ENCODE results near the gene RNF2.
A peak's percentile ranks its signal among the peaks of the same experiment; 100 is the strongest.

Gene RNF2

DNA sequence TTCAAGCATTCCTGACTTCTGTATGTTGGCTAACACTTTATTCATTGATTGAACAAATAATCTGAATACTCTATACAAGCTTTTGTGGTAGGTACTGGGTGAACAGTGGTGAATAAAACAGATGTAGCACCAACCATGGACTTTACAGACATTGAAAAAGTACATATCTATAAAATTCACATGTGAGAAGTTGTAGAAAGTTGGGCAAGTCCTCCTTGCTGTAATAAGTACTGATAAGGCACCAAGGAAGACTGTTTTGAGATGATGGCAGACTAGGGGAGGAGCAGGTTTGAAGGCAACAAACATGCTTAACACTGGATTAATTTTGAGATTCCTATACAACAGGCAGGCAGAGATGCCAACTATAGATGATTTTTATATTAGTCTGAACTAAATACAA, 42.4 kb downstream of the RNF2 start:
- no peak for DNase-seq (ENCODE audit: insufficient read length, low spot score)
- no peak for FAIRE-seq

DNA sequence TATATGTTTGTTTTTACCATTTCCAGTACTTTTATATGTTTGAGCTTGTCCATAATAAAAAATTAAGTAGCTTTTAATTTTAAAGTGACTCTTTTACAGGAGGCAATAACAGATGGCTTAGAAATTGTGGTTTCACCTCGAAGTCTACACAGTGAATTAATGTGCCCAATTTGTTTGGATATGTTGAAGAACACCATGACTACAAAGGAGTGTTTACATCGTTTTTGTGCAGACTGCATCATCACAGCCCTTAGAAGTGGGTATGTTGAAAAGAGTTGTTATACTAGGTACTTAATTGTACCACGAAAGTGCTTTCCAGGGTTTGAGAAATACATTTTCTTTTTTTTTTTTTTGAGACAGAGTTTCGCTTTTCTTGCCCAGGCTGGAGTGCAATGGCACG, 46.1 kb downstream of the RNF2 start:
- FAIRE-seq (no peak), DNase-seq (ENCODE audit: insufficient read length, low spot score) (no peak)

DNA sequence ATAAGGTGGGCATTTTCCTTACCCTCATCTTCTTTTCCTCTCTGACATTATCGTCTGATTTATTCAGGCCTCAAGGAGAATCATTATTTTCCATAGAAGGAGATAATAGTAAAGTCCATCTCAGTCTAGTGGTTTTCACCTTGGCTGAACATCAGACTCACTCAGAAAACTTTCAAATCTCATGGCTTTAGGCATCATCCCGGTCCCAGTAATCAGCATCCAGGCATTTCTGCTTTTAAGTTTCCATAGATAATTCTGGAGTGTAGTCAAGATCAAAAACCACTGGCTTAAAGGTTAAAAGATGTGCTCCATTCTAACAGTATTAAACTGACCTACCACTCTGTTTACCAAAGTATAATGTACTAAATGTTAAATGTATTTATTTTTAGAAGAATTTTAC, 49.4 kb downstream of the RNF2 start:
- FAIRE-seq: peak; percentile 8

DNA sequence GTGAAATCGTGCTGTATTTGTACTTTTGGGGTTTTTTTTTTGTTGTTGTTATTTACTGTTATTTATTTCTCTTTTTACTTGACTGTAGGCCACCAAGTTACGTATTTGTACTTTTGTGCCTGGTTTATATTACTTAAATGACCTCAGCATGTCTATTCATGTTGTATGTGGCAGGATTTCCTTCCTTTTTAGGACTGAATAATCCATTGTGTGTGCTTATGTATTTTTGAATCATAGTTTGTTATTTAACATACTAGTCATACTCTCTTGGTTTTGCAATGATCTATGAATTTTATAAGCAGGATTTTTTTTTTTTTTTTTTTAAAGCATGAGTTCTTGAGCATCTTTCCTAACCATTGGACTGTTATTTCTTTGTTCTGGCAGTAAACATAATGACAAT, 51.2 kb downstream of the RNF2 start:
- DNase-seq (ENCODE audit: insufficient read length, low spot score): no peak
- FAIRE-seq: no peak

More for the DNA sequence above, 49.4 kb downstream of the RNF2 start:
- no peak for DNase-seq (ENCODE audit: insufficient read length, low spot score)

DNA sequence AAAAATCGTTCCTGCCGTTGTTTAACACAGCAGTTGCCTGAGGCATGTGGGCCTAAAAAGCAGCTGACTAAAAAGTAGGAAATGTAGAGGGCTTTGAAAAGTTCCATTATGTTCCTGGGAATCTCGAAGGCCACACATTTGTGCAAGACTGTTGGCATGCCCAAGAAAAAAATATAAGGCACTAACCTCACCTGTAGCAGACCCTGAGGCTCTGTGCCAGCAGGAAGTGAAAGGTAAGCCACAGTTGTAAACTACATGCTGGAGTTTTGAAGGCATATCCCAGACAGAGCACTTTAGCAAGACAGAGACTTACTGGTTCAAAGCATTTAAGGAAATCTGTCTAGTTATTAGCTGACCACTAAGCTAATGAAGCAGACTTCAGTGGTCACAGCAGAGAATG, 58.7 kb downstream of the RNF2 start:
- FAIRE-seq (no peak), DNase-seq (ENCODE audit: insufficient read length, low spot score) (no peak)

DNA sequence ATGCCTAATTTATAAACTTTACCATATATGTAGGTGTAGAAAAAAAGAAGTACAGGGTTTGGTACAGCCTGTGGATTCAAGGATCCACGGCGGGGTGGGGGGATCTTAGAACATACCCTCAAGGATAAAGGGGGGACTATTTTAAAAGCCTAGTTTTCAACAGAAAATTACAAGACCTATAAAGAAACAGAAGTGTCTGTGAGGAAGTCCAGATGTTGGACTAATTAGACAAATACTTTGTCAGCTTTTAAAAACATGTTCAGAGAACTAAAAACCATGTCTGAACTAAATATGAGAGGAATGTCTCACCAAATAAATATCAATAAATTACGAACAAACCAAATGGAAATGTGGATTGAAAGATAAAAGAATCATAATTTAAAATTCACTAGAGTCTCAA, 59.8 kb downstream of the RNF2 start:
- FAIRE-seq: no peak
- no peak for DNase-seq (ENCODE audit: insufficient read length, low spot score)

DNA sequence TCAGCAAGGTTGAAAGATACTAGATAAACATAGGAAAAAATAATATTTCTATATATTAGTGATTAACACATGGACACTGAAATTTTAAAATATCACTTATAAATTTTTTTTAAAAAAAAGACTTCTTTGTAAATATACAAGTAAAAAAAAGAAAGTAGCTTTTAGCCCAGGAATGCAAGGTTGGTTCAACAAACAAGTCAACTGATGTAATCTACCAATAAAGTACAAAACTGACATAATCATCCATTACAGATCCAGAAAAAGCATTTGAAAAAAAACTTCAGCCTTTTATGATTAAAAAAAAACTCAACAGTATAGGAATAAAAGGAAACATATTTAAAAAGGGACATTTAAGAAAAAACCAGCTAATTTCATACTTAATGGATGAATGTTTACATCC, 63.0 kb downstream of the RNF2 start:
- FAIRE-seq (no peak), DNase-seq (ENCODE audit: insufficient read length, low spot score) (no peak)

DNA sequence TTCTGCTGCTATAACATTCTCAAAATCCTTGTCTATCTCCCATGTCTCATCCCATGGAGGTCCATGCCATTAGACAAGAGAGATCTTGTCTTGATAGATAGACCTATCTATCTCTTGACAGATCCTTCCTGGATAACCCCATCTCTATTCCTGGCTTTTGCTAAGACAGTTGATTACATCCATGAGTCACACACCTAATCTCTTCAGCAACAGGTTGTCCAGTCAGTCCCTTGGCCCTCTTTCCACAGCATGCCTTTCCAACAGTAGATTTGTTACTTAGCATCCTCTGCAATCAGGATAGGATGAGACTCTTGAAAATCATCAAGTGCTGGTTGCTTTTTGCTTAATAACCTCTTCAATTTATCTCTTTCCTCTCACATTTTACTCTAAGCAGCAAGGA, 64.8 kb downstream of the RNF2 start:
- FAIRE-seq (no peak), DNase-seq (ENCODE audit: insufficient read length, low spot score) (no peak)

DNA sequence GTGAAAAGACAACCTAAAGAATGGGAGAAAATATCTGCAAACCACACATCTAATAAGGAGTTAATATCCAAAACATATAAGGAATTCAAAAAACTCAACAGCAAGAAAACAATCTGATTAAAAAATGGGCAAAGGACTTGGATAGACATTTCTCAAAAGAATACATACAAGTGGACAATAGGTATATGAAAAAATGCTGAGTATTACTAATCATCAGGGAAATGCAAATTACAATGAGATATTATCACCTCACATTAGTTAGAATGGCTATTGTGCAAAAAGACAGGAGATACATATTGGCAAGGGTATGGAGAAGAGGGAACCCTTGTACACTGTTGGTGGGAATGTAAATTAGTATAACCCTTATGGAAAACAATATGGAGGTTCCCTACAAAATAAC, 66.5 kb downstream of the RNF2 start:
- FAIRE-seq (no peak), DNase-seq (ENCODE audit: insufficient read length, low spot score) (no peak)

DNA sequence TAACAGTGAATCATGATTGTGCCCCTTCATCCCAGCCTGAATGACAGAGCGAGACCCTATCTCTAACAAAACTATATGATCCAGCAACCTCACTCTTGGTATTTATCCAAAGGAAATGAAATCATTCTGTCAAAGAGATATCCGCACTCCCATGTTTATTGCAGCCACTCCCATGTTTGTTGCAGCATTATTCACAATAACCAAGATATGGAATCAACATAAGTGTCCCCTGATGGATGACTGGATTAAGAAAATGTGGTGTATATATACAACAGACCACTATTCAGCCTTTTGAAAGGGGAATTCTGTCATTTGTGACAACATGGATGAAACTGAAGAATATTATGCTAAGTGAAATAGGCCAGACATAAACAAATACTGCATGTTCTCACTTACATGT, 67.0 kb downstream of the RNF2 start:
- DNase-seq (ENCODE audit: insufficient read length, low spot score) (no peak), FAIRE-seq (no peak)

DNA sequence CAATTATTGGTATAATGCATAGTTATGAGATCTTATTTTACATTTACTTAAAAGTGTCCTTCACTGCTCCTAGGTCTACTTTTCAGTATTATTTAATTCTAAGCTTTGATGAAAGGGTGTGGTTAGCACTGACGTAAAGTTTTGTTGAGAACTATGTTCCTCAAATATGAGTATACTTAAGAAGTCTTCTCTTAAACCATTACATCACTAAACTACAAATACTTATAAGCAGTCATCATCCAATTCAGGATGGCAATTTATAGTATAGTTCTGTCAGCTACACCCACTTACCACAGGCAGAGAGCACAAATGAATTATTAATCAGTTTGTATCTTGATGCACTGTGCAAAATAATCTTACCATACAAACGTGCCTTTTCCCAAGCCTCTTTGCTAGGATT, 84.3 kb downstream of the RNF2 start:
- no peak for FAIRE-seq
- DNase-seq (ENCODE audit: insufficient read length, low spot score): no peak

DNA sequence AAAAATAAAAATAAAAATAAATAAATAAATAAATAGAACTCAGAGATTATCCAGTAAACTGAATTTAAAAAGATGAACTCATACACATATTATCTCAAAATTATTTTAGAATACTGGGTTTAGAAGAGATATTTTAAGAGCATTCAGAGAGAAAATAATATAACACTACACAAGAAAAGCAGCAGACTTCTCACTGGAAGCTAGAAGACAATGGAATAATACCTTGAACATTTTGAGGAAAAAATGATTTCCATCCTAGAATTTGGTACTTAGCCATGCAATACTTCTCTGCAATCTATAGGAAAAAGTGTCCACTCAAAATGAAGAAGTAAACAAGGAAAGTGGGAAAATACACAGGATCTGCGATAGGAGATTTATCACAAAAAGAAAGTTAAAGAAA, 87.2 kb downstream of the RNF2 start:
- FAIRE-seq (peak; percentile 8), DNase-seq (ENCODE audit: insufficient read length, low spot score) (no peak)

DNA sequence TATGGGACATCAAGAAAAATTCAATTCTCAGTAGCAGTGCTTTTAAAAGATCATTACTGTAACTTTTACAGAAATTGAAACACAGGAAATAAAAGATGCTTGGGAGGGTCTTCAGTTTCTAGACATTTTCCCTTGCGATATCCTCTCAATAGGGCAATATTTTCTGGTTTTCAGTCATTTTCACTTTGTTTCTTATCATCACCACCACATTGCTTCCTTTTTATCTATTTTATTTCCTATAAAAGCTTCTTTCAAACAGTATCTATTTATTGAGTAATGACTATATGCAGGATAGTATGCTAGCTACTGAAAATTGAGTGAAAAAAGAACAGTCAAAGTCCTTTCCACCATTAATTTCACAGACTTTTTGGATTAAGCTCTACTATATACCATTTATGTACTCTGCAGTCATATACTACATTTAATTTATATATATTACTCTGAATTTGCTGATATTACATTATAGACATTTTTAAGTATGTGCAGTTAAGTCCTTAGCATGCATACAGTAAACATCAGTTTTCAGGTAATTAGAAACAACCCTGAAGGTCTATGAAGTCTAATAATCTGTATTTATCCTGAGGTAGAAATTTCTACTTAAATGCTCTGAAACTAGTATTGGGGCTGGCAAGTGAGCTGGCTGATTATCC, 92.7 kb downstream of the RNF2 start:
- DNase-seq (ENCODE audit: insufficient read length, low spot score) (no peak), FAIRE-seq (no peak)

DNA sequence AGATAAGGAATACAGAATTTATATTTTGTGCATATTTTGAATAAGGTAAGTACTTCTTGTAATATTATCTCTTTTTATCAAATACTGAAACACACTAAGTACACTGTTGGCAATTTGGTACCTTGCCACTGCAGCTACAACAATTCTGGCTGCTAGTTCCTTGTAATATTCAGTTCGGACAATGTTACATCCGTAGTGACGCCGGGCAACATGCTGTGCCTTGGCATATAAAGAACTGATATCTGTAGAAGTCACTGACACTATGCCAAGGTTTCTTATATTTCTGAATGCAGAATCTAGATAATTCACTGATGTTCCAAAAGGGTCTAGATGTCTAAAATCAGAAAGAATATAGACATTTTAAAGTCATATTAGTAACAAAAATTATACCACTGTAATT, 93.9 kb downstream of the RNF2 start:
- no peak for FAIRE-seq
- no peak for DNase-seq (ENCODE audit: insufficient read length, low spot score)

DNA sequence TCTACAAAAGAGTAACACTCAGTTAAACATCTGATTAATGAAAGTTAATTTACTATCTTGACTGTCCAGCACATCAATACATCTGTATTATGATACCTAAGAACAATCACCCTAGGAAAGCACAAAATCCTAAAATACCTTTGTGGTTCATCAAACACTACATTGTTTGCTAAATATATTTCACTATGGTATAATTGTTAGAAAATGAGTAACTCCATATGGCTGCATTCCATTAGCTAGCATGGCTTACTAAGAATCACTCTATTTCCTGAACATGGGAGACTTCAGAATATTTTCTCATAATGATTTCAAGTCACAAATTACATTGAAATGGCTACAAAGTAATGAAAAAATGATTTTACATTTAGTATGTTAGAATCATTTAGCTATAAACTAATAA, 98.9 kb downstream of the RNF2 start:
- DNase-seq (ENCODE audit: insufficient read length, low spot score) (no peak), FAIRE-seq (no peak)

DNA sequence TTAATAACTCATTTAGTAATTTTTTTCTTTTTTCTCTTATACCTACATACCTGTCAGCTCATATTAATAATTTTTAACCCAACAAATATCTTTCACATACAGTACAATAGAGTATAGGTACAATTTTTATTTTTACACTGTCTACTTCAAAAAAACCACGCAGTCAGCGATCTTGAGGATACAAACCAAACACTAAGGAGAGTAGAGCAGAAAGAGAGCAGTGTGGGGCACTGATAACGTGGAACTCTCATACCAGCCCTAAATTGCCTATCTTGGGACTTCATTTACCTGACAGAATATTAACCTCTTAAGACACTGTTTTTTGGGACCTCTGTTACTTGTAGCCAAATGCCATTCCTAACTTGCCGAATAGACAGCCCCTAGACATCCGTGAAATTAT, 105.9 kb downstream of the RNF2 start:
- peak; percentile 8 for FAIRE-seq
- no peak for DNase-seq (ENCODE audit: insufficient read length, low spot score)
